Fibroblast of skin of left biceps (primary cell): Measurements from ENCODE around the gene ACTR1B.
"Not testable (repeated sequence)": the region's sequence is repeated elsewhere in the genome, so short reads cannot be mapped to it uniquely, and the experiment has no call there.

Source experiments
- DNase-seq, 2 experiments: peaks; one replicate each; pipeline ENCODE4 v3.0.0-alpha.2; 2013; ENCODE audit warnings: low read depth in 2 of 2

Gene ACTR1B

GRCh38 chr2:97658691-97659157 is 5.1 kb downstream of the ACTR1B start:
- DNase-seq, result no peak

DNA sequence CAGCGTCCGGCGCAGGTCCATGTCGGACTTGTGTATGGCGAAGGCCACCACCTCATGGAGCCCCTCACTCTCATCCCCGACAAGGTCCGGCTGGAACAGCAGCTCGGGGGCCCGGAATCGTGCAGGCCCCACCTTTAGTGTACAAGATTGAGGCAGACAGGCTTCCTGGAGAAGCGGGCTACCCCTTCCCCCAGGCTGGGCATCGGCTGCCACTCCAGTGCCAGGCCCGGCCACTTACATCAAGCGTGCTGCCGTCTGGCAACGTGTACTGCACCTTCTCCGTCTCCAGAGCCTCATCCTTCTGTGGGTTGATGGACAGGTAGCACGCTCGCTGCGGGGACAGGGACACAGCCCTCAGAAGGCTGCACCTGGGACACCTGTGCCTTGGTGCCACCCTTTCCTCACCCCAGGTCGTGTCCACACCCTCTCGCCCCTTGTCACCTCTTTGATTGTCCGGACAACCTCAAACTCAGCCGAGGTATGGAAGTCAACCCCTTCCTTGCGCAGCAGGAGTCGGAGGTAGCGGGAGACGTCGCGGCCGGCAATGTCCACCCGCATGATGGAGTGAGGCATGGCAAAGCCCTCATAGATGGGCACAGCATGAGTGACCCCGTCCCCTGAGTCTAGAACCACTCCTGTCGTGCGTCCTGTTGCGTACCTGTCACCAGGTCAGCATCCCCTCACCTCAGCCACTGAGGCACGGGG is 5.7 kb downstream of the ACTR1B start:
- no peak for DNase-seq

GRCh38 chr2:97656905-97657587 is 6.8 kb downstream of the ACTR1B start:
- no peak for DNase-seq

DNA sequence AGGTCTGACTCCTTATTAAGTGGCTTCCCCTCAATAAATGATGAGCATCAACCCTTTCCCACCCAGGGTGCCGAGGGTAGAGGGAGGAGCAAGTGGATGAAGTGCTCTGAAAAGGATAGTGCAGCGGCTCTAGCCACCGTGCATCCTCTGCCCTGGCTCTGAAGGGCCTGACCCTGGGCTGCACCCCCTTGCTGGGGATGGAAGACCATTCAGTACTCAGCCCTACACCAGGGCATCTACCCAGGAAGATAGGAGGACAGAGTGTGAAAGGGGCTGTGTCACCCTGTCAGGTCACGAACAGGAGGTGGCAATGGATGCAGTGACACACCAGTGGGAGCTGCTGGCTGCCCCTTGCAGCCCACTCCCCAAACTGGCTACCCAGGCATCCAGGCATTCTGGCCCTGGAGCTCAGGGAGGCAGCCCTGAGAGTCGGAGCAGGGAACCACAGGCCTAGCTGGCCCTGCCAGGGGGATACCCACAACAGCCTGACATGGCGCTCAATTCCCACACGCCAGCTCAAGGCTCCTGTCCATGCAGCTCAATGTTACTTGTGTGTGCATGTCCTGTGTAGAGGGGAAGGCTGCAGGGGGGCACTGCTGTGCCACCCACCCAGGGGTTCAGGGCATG is 7.6 kb downstream of the ACTR1B start:
- no peak for DNase-seq

GRCh38 chr2:97654791-97655190 is 9.1 kb downstream of the ACTR1B start:
- no peak for DNase-seq

- no peak for DNase-seq
Measured at GRCh38 chr2:97654309-97654708, 9.5 kb downstream of the ACTR1B start.

- DNase-seq, result no peak
Measured at GRCh38 chr2:97653874-97654273, 10.0 kb downstream of the ACTR1B start.

- no peak for DNase-seq
Measured at GRCh38 chr2:97653473-97653872, 10.4 kb downstream of the ACTR1B start.

GRCh38 chr2:97651114-97651513 is 12.7 kb downstream of the ACTR1B start:
- DNase-seq, result no peak

GRCh38 chr2:97646977-97647376 is 16.9 kb downstream of the ACTR1B start:
- no peak for DNase-seq

- DNase-seq, result peak; percentile 88 to 91
Measured at GRCh38 chr2:97645695-97646629, 17.9 kb downstream of the ACTR1B start, which contains the start of gene COX5B. COX5B (plus strand) TSS chr2:97646062; CDS start chr2:97646087, 25 bp downstream.

- DNase-seq, result no peak
Measured at GRCh38 chr2:97645112-97645694, 18.6 kb downstream of the ACTR1B start.

DNA sequence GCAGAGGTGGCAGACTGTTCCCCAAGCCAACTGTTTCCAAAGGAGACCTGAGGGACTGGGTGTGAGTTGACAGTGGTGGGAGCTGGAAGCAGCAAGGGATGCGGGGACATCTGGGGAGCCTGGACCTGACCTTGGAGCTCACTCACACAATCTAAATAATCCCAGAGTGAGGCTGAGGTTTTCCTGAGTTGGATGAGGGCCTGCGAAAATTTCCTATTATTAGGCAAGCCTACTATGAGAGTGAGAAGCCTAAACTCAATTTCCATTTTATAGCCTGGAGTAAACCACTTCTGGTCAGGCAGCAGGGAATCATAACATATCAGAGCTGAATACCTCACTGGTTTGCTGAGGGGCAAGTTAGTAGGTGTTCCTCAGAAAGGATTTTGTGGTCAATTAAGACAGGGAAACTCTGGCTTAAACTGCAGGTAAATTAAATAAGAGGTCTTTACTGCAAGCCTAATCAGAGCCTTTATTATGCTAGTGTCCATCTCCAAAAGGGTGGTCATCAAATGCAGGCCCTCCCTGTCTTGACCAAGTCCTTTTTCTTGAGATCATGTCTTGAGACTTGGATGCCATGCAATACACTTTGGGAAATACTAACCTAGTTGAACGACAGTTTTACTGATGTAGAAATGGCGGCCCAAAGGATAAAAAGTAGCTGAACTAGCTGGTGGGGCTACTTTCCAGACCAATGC is 19.7 kb downstream of the ACTR1B start:
- no peak for DNase-seq

DNA sequence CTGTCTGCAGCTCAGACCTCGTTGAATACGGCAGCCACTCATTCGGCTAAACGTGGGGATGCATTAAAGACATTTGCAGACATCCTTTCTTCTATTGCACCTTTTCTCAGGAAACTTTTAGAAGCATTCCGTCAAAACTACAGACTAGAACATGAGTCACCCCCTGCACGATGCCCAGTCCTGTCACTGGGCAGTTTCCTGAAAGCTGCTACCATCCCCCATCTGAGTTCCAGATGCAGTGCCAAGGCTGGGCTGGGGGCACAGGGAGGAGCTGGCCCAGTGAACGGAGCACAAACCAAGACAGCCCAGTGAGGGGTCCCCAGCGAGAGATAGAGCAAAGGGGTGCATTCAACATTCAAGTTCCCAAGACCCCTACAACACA is 37.8 kb downstream of the ACTR1B start:
- not testable (repeated sequence) for DNase-seq

GRCh38 chr2:97625354-97626048 is 38.3 kb downstream of the ACTR1B start:
- DNase-seq, result not testable (repeated sequence)

DNA sequence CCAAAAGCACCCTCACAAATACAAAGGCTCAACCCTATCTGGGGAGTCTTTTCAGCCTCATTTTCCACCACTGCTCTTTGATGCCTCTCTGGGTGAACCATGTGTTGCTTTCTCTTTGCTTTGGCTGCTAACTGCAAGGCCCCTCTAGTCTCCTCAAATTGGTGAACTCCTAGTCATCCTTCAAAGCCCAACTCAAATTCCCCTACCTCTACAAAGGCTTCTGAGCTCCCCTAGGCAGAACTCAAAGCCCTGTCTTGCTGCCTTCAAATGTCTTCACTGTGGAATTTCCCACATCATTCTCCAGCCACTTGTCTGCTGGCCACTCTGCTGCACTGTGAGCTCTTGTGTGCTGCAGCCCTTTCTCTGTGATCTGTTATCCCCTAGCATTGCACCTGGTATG is 40.9 kb downstream of the ACTR1B start:
- DNase-seq, result not testable (repeated sequence)

DNA sequence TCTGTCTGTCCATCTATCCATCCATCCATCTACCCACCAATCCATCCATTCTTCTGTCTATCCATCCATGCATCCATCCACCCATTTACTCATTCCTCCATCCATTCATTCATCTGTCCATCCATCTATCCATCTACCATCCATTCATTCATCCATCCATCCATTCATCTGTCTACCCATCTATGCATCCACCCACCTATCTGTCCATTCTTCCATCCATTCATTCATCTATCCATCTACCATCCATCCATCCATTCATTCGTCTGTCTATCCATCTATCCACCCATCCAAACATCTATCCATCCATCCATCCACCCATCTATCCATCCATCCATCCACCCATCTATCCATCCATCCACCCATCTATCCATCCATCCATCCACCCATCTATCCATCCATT is 43.4 kb downstream of the ACTR1B start:
- DNase-seq, result not testable (repeated sequence)

DNA sequence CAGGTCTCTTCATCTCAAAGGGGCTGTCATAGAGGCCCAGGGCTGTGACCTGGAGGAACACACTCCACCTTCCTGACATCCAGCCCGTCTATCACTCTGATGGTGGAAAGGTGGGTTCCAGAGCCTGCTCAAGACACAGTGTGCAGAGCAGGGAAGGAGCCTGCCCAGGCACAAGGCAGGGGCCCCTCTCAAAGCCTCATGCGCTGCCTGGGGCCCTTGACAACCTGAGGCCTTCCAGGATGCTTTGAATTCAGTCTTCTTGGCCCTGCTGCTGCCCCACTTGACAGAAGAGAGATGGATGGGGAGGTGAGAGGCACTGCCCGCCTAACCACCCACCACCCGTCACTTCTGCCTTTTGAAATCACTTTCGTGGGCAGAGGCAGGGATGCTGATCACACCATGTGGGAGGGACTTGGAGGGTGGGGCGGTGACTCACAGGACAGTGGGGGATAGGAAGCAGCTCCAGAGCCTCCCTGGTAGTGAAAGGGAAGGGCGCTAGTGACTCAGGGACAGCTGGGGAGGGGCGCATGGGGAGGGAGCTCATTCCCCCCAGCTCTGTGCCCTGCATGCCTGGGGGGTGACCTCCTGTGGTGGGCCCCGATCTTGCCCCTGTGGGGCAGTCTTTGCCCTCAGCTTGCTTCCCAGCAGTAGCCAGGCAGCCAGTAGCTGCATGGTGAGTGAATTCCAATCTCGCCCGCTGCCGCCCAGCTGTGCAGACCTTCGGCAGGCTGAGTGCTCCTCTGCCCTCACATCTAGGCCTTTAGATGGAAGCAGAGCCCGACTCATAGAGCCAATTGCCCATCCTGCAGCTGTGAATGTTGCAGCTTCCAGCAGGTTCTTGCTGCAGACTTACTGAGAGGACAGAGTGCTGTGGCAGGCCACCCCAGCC is 44.7 kb downstream of the ACTR1B start:
- DNase-seq, result not testable (repeated sequence)

GRCh38 chr2:97617911-97618310 is 45.9 kb downstream of the ACTR1B start:
- DNase-seq, result no peak
